Panc1 (cell line): Measurements from ENCODE around the gene CDC42BPA. TPM values are rescaled to one million over a fixed set of nuclear protein-coding genes. Genes with fewer than 3 reads are reported as not detected.
"Not testable (repeated sequence)": the region's sequence is repeated elsewhere in the genome, so short reads cannot be mapped to it uniquely, and the experiment has no call there.

Experiments used
- ATAC-seq: fragments of 200-7000 bp; cut with Tn5 transposase; 2 replicates; pipeline ENCODE4 v1.9.1; 2020; ENCODE audit warnings: mild to moderate bottlenecking, moderate library complexity
- BruUV-seq: library from RNA; stranded (reverse); fragments of 400-500 nt; replicated peaks from 2 replicates; lab custom pipeline; 2021; lab: Mats Ljungman, UMichigan
- CTCF ChIA-PET: fragments of 300-600 bp; sonication (Branson Sonifier 250); formaldehyde crosslinking; loops from one replicate; lab custom pipeline; 2022; ENCODE audit warnings: antibody characterized with exemption; lab: Charles Lee
- POLR2A ChIA-PET: fragments of 300-600 bp; sonication (Branson Sonifier 250); formaldehyde crosslinking; loops from one replicate; lab custom pipeline; 2022; ENCODE audit warnings: antibody characterized with exemption; lab: Charles Lee
- DNase-seq: peaks from one replicate; pipeline ENCODE4 v3.0.0-alpha.2; 2010; ENCODE audit warnings: low read depth, low spot score
- H3K27ac ChIP-seq: 2 replicates; pipeline ENCODE4 v1.5.1; 2011; ENCODE audit warnings: mild to moderate bottlenecking, low read length, inconsistent platforms
- H3K27me3 ChIP-seq: fragments of 200-500 bp; sonication (Bioruptor generic); 2 replicates; pipeline ENCODE4 v1.6.0; 2014; ENCODE audit warnings: low read length, inconsistent platforms; ENCODE audit not compliant: control insufficient read depth, insufficient read depth
- H3K36me3 ChIP-seq: fragments of 200-500 bp; sonication (Bioruptor generic); 2 replicates; pipeline ENCODE4 v1.5.1; 2014; ENCODE audit warnings: inconsistent platforms, mild to moderate bottlenecking, low read length, moderate library complexity; ENCODE audit not compliant: control insufficient read depth, insufficient read depth
- H3K4me1 ChIP-seq: 2 replicates; pipeline ENCODE4 v1.5.1; 2011; ENCODE audit warnings: inconsistent platforms, mild to moderate bottlenecking, low read length, moderate library complexity; ENCODE audit not compliant: control insufficient read depth, insufficient read depth
- H3K4me3 ChIP-seq, 2 experiments: 2 replicates each; pipeline ENCODE4 v1.5.1; 2011 to 2012; ENCODE audit warnings: low read depth in 2 of 2, low read length in 2 of 2, mild to moderate bottlenecking in 2 of 2, inconsistent platforms in 1 of 2, moderate library complexity in 1 of 2
- H3K9me3 ChIP-seq: fragments of 200-500 bp; sonication (Bioruptor generic); 2 replicates; pipeline ENCODE4 v1.5.1; 2014; ENCODE audit warnings: low read depth, mild to moderate bottlenecking, inconsistent platforms, low read length, moderate library complexity; ENCODE audit not compliant: control insufficient read depth, insufficient read depth
- POLR2AphosphoS5 ChIP-seq: IDR thresholded peaks from 2 replicates; pipeline ENCODE4 v1.6.1; 2012; ENCODE audit warnings: mild to moderate bottlenecking, low read depth, low read length, moderate library complexity
- SIN3A ChIP-seq: IDR thresholded peaks from 2 replicates; pipeline ENCODE4 v1.6.1; 2012; ENCODE audit warnings: low read depth, mild to moderate bottlenecking, low read length, moderate library complexity, borderline replicate concordance; ENCODE audit not compliant: insufficient read depth
- TCF7L2 ChIP-seq: IDR thresholded peaks from 2 replicates; pipeline ENCODE4 v1.6.1; 2011; ENCODE audit warnings: mild to moderate bottlenecking, low read depth, low read length, inconsistent platforms
- in situ Hi-C: cut with HindIII; loops from 2 replicates; pipeline ENCODE4 v1.10.0; 2016; ENCODE audit warnings: low sequenced_read_pairs, low pct_unique_long_range_greater_than_20kb
- intact Hi-C: fragments of 100-400 bp; cut with micrococcal nuclease; formaldehyde crosslinking; loops from one replicate; pipeline ENCODE4 v1.10.0; 2022; ENCODE audit not compliant: unreplicated experiment
- total RNA-seq: library from RNA; stranded (reverse); gene quantifications from one replicate; pipeline ENCODE4 v1.2.1, GENCODE V29; 2021; ENCODE audit not compliant: unreplicated experiment
- TF ChIP-seq, protein P1 (sequence below): fragments of 450-650 bp; IDR thresholded peaks from 2 replicates; pipeline ENCODE4 v1.5.1; 2017; ENCODE audit warnings: mild to moderate bottlenecking
- TF ChIP-seq, protein P2 (sequence below), 2 experiments: IDR thresholded peaks; 2 replicates each; pipeline ENCODE4 v1.6.1; 2011 to 2012; ENCODE audit warnings: low read depth in 2 of 2, control low read depth in 1 of 2, low read length in 1 of 2, mild to moderate bottlenecking in 1 of 2, moderate library complexity in 1 of 2; ENCODE audit not compliant: insufficient read depth in 1 of 2

Gene CDC42BPA
- total RNA-seq, 1 experiment from 2014 or later, result 32.8 TPM

DNA sequence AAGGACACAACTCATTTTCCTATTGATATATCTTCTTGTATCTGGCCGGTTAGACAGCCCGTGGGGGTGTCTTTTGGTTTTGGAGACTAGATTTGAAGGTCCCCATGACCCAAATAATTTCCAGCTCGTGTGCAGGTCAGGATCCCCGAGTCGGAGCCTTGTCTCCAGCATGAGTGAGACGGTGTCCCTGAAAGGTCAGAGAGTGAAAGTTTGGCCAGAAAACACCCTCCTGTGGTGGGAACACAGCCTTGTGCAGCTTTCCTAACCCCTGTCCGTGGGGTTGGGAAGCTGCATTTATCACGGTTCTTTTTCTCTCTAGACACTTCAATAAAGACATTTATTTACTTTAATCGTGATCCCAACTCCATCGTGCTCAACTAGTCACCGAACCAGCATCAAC lies 360.6 kb downstream of the CDC42BPA start:
- POLR2A ChIA-PET, result no interaction called here
- intact Hi-C loops (no loop called here), in situ Hi-C loops (no loop called here)
- Histone ChIP-seq H3K27me3 (no peaks in the 10 kb centered on the region), H3K4me3 (no peak overlapping the region), H3K36me3 (no peaks in the 10 kb centered on the region), H3K9me3 (no peaks in the 10 kb centered on the region; the same call in 1 of the 2 replicates), H3K27ac (no peak overlapping the region), H3K4me1 (no peaks in the 10 kb centered on the region)
- ATAC-seq (no peak), DNase-seq (no peak)
- CTCF ChIA-PET, result no interaction called here
- no TSS peak for BruUV-seq
- TF ChIP-seq, protein P1, sequence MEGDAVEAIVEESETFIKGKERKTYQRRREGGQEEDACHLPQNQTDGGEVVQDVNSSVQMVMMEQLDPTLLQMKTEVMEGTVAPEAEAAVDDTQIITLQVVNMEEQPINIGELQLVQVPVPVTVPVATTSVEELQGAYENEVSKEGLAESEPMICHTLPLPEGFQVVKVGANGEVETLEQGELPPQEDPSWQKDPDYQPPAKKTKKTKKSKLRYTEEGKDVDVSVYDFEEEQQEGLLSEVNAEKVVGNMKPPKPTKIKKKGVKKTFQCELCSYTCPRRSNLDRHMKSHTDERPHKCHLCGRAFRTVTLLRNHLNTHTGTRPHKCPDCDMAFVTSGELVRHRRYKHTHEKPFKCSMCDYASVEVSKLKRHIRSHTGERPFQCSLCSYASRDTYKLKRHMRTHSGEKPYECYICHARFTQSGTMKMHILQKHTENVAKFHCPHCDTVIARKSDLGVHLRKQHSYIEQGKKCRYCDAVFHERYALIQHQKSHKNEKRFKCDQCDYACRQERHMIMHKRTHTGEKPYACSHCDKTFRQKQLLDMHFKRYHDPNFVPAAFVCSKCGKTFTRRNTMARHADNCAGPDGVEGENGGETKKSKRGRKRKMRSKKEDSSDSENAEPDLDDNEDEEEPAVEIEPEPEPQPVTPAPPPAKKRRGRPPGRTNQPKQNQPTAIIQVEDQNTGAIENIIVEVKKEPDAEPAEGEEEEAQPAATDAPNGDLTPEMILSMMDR, result no peak
- TF ChIP-seq, protein P2, sequence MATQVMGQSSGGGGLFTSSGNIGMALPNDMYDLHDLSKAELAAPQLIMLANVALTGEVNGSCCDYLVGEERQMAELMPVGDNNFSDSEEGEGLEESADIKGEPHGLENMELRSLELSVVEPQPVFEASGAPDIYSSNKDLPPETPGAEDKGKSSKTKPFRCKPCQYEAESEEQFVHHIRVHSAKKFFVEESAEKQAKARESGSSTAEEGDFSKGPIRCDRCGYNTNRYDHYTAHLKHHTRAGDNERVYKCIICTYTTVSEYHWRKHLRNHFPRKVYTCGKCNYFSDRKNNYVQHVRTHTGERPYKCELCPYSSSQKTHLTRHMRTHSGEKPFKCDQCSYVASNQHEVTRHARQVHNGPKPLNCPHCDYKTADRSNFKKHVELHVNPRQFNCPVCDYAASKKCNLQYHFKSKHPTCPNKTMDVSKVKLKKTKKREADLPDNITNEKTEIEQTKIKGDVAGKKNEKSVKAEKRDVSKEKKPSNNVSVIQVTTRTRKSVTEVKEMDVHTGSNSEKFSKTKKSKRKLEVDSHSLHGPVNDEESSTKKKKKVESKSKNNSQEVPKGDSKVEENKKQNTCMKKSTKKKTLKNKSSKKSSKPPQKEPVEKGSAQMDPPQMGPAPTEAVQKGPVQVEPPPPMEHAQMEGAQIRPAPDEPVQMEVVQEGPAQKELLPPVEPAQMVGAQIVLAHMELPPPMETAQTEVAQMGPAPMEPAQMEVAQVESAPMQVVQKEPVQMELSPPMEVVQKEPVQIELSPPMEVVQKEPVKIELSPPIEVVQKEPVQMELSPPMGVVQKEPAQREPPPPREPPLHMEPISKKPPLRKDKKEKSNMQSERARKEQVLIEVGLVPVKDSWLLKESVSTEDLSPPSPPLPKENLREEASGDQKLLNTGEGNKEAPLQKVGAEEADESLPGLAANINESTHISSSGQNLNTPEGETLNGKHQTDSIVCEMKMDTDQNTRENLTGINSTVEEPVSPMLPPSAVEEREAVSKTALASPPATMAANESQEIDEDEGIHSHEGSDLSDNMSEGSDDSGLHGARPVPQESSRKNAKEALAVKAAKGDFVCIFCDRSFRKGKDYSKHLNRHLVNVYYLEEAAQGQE (IDR thresholded peaks at IDR 0.05; ENCODE audit: insufficient read depth in 1 of 2, low read depth in 2 of 2, low read length in 1 of 2), result no peak
- TF ChIP-seq POLR2AphosphoS5 (no peak), TCF7L2 (no peak), SIN3A (no peak)

DNA sequence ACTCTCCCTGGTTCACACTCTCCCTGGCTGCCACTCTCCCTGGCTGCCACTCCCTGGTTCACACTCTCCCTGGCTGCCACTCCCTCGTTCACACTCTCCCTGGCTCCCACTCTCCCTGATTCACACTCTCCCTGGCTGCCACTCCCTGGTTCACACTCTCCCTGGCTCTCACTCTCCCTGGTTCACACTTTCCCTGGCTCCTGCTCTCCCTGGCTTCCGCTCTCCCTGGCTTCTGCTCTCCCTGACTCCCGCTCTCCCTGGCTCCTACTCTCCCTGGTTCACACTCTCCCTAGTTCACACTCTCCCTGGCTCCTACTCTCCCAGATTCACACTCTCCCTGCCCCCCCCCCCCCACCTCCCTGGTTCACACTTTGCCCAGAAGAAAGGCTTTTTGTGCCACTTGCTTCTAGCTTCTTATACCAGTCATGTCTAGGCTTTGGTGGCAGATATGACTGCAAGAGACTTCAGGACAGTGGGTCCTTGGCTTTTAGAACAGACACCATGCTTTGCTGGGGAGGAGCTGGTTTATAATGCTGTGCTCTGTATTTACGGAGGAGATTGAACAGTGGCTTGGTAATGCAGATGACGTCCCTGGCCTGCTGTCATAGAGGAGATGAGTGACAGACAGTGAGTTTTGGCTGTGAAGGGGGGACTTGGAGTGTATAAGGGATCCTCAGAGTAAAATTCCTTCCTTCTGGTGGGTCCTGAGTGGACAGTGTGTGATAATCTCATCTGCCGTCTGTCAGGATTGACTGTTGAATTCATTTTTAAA lies 361.2 kb downstream of the CDC42BPA start:
- no TSS peak for BruUV-seq
- H3K27ac ChIP-seq, result no peak overlapping the region
- POLR2A ChIA-PET, result no interaction called here
- intact Hi-C loops (no loop called here), in situ Hi-C loops (no loop called here)
- ATAC-seq (no peak), DNase-seq (no peak)
- H3K27me3 ChIP-seq, result no peaks in the 10 kb centered on the region
- no peaks in the 10 kb centered on the region for H3K36me3 ChIP-seq
- CTCF ChIA-PET, result no interaction called here
- H3K9me3 ChIP-seq, result no peaks in the 10 kb centered on the region; the same call in 1 of the 2 replicates
- H3K4me3 ChIP-seq, result no peak overlapping the region
- no peak for TF ChIP-seq TCF7L2
- no peaks in the 10 kb centered on the region for H3K4me1 ChIP-seq

DNA sequence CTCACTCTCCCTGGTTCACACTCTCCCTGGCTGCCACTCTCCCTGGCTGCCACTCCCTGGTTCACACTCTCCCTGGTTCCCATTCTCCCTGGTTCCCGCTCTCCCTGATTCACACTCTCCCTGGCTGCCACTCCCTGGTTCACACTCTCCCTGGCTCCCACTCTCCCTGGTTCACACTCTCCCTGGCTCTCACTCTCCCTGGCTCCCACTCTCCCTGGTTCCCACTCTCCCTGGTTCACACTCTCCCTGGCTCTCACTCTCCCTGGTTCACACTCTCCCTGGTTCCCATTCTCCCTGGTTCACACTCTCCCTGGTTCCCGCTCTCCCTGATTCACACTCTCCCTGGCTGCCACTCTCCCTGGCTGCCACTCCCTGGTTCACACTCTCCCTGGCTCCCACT lies 362.4 kb downstream of the CDC42BPA start:
- POLR2A ChIA-PET, in situ Hi-C loops: not testable (repeated sequence)

More for the DNA sequence above, 362.4 kb downstream of the CDC42BPA start:
- BruUV-seq, H3K27me3 ChIP-seq, CTCF ChIA-PET, ATAC-seq, intact Hi-C loops, DNase-seq, H3K27ac ChIP-seq, H3K9me3 ChIP-seq, H3K4me3 ChIP-seq, H3K36me3 ChIP-seq, H3K4me1 ChIP-seq: not testable (repeated sequence)
